HEK293 (cell line): ENCODE results near the gene DRAP1.

ENCODE experiments used
- BCL11A ChIP-seq: fragments of 450-650 bp; formaldehyde crosslinking; IDR thresholded peaks from 2 replicates; pipeline ENCODE4 v1.5.1; 2016; ENCODE audit warnings: low read depth, missing biosample characterization, missing genetic modification characterization
- KLF9 ChIP-seq: fragments of 450-650 bp; formaldehyde crosslinking; IDR thresholded peaks from 2 replicates; pipeline ENCODE4 v1.5.1; 2016; ENCODE audit warnings: missing biosample characterization, missing genetic modification characterization, low read depth
- OSR2 ChIP-seq: fragments of 450-650 bp; formaldehyde crosslinking; IDR thresholded peaks from 2 replicates; pipeline ENCODE4 v1.5.1; 2016; ENCODE audit warnings: missing biosample characterization, missing genetic modification characterization
- PRDM1 ChIP-seq: fragments of 450-650 bp; formaldehyde crosslinking; IDR thresholded peaks from 2 replicates; pipeline ENCODE4; 2016; ENCODE audit warnings: missing biosample characterization, missing genetic modification characterization
- REPIN1 ChIP-seq: fragments of 450-650 bp; formaldehyde crosslinking; IDR thresholded peaks from 2 replicates; pipeline ENCODE4 v1.5.1; 2017; ENCODE audit warnings: missing biosample characterization, missing genetic modification characterization, low read depth
- ZNF302 ChIP-seq: fragments of 450-650 bp; formaldehyde crosslinking; IDR thresholded peaks from 2 replicates; pipeline ENCODE4 v1.5.1; 2016; ENCODE audit warnings: missing biosample characterization, missing genetic modification characterization, low read depth
- ZNF561 ChIP-seq: fragments of 450-650 bp; IDR thresholded peaks from 2 replicates; pipeline ENCODE4 v1.5.1; 2018; ENCODE audit warnings: missing biosample characterization, missing genetic modification characterization, borderline replicate concordance
- ZNF785 ChIP-seq: fragments of 450-650 bp; formaldehyde crosslinking; IDR thresholded peaks from 2 replicates; pipeline ENCODE4 v1.5.1; 2016; ENCODE audit warnings: missing biosample characterization, missing genetic modification characterization
- TF ChIP-seq, protein P1 (sequence below): fragments of 450-650 bp; formaldehyde crosslinking; IDR thresholded peaks from 2 replicates; pipeline ENCODE4 v1.5.1; 2017; ENCODE audit warnings: missing biosample characterization, mild to moderate bottlenecking, missing genetic modification characterization, moderate library complexity
- TF ChIP-seq, protein P2 (sequence below): sonication (generic); formaldehyde crosslinking; IDR thresholded peaks from 2 replicates; pipeline ENCODE4 v1.8.1; 2022; ENCODE audit warnings: mild to moderate bottlenecking, moderate library complexity, missing genetic modification reagents
- TF ChIP-seq, protein P3 (sequence below): fragments of 450-650 bp; formaldehyde crosslinking; IDR thresholded peaks from 2 replicates; pipeline ENCODE4 v1.5.1; 2016; ENCODE audit warnings: missing biosample characterization, missing genetic modification characterization
- TF ChIP-seq, protein P4 (sequence below): fragments of 450-650 bp; formaldehyde crosslinking; IDR thresholded peaks from 2 replicates; pipeline ENCODE4 v1.5.1; 2016; ENCODE audit warnings: missing biosample characterization, missing genetic modification characterization

DNA sequence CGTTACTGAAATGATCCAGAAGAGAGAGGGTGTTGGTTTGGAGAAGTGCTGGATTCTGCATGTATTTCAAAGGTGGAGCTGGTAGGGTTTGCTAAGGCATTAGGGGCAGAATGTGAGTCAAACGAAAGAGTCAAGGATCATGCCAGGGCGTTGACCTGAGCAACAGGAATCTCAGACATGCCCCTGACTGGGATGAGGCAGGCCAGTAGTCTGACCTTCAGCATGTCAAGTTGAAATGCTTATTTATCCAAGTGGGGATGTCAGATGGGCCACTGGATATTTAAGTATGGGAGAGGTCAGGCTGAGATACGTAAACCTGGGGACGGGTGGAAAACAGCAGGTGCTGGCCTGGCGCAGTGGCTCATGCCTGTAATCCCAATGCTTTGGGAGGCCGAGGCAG lies 23.3 kb downstream of the DRAP1 start:
- TF ChIP-seq ZNF561 (tag by site-specific recombination) (no peak), KLF9 (tag by site-specific recombination) (no peak), ZNF302 (tag by site-specific recombination) (no peak), PRDM1 (tag by site-specific recombination) (no peak), REPIN1 (tag by site-specific recombination) (no peak), ZNF785 (tag by site-specific recombination) (no peak), OSR2 (tag by site-specific recombination) (no peak), BCL11A (tag by site-specific recombination) (no peak)
- TF ChIP-seq, protein P1, sequence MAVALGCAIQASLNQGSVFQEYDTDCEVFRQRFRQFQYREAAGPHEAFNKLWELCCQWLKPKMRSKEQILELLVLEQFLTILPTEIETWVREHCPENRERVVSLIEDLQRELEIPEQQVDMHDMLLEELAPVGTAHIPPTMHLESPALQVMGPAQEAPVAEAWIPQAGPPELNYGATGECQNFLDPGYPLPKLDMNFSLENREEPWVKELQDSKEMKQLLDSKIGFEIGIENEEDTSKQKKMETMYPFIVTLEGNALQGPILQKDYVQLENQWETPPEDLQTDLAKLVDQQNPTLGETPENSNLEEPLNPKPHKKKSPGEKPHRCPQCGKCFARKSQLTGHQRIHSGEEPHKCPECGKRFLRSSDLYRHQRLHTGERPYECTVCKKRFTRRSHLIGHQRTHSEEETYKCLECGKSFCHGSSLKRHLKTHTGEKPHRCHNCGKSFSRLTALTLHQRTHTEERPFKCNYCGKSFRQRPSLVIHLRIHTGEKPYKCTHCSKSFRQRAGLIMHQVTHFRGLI (tag by site-specific recombination), result no peak
- TF ChIP-seq, protein P2, sequence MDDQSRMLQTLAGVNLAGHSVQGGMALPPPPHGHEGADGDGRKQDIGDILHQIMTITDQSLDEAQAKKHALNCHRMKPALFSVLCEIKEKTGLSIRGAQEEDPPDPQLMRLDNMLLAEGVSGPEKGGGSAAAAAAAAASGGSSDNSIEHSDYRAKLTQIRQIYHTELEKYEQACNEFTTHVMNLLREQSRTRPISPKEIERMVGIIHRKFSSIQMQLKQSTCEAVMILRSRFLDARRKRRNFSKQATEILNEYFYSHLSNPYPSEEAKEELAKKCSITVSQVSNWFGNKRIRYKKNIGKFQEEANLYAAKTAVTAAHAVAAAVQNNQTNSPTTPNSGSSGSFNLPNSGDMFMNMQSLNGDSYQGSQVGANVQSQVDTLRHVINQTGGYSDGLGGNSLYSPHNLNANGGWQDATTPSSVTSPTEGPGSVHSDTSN, result no peak
- TF ChIP-seq, protein P3, sequence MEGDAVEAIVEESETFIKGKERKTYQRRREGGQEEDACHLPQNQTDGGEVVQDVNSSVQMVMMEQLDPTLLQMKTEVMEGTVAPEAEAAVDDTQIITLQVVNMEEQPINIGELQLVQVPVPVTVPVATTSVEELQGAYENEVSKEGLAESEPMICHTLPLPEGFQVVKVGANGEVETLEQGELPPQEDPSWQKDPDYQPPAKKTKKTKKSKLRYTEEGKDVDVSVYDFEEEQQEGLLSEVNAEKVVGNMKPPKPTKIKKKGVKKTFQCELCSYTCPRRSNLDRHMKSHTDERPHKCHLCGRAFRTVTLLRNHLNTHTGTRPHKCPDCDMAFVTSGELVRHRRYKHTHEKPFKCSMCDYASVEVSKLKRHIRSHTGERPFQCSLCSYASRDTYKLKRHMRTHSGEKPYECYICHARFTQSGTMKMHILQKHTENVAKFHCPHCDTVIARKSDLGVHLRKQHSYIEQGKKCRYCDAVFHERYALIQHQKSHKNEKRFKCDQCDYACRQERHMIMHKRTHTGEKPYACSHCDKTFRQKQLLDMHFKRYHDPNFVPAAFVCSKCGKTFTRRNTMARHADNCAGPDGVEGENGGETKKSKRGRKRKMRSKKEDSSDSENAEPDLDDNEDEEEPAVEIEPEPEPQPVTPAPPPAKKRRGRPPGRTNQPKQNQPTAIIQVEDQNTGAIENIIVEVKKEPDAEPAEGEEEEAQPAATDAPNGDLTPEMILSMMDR, result no peak
- TF ChIP-seq, protein P4, sequence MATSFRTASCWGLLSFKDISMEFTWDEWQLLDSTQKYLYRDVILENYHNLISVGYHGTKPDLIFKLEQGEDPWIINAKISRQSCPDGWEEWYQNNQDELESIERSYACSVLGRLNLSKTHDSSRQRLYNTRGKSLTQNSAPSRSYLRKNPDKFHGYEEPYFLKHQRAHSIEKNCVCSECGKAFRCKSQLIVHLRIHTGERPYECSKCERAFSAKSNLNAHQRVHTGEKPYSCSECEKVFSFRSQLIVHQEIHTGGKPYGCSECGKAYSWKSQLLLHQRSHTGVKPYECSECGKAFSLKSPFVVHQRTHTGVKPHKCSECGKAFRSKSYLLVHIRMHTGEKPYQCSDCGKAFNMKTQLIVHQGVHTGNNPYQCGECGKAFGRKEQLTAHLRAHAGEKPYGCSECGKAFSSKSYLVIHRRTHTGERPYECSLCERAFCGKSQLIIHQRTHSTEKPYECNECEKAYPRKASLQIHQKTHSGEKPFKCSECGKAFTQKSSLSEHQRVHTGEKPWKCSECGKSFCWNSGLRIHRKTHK (tag by site-specific recombination), result no peak
